ENCODE data around the gene TRAF2. TPM values are rescaled to one million over a fixed set of nuclear protein-coding genes. Genes with fewer than 3 reads are reported as not detected.

The TRAF2 gene
- total RNA-seq, 1 experiment from 2014 or later: 11.5 TPM

DNA sequence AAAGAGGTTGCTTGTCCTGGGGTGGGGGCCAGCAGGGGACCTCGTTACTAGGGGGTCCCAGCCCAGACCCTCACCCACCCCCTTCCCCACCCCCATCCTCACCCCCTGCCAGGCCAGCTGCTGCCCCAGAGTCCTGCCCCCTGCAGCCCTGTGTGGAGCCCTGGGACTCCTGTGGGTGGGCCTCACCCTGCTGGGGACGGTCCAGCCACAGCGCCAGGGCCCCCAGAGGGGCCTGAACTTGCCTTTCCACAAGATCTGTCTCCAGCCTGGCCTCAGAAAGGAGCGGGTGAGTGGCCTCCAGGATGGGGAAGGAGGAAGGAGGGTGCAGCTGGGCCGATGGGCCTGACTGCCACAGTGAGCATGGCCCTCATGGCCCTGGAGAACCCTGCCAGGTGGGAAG is 83.5 kb downstream of the TRAF2 start:
- Histone ChIP-seq H3K4me2 (ENCODE audit: low read length) (no peak overlapping the region), H3F3A (ENCODE audit: low read length, unreplicated experiment) (no peaks in the 10 kb centered on the region), H3K4me1 (ENCODE audit: insufficient read depth, low read length) (no peaks in the 10 kb centered on the region), H3K4me3 (ENCODE audit: low read length) (no peak overlapping the region), H2AFZ (ENCODE audit: low read length) (no peak overlapping the region), H3K9me2 (replicated peaks; ENCODE audit: low read length) (no peaks in the 10 kb centered on the region), H4K20me1 (ENCODE audit: low read length) (no peaks in the 10 kb centered on the region), H3K79me2 (ENCODE audit: low read length) (no peaks in the 10 kb centered on the region), H3K27me3 (ENCODE audit: low read length) (no peaks in the 10 kb centered on the region), H3K9me3 (ENCODE audit: low read length) (no peaks in the 10 kb centered on the region), H3K36me3 (ENCODE audit: low read depth, low read length) (no peaks in the 10 kb centered on the region), H3K27ac (ENCODE audit: low read length) (no peak overlapping the region), H3K9ac (ENCODE audit: low read length) (no peak overlapping the region)
- ChIA-PET CTCF (no interaction called here), POLR2A (ENCODE audit: unreplicated experiment) (no interaction called here)
- no TSS peak for BruUV-seq (replicated peaks)
- ATAC-seq (no peak), DNase-seq (no peak)
- intact Hi-C loops (cut with micrococcal nuclease): no loop called here
- TF ChIP-seq EZH2 (IDR thresholded peaks at IDR 0.05; ENCODE audit: low read length, unreplicated experiment): no peak
- no peak for TF ChIP-seq EZH2phosphoT487 (IDR thresholded peaks at IDR 0.05; ENCODE audit: borderline replicate concordance, low read length)
- no peak for TF ChIP-seq CTCF (conservative IDR thresholded peaks at IDR 0.05; ENCODE audit: low read depth, low read length)

DNA sequence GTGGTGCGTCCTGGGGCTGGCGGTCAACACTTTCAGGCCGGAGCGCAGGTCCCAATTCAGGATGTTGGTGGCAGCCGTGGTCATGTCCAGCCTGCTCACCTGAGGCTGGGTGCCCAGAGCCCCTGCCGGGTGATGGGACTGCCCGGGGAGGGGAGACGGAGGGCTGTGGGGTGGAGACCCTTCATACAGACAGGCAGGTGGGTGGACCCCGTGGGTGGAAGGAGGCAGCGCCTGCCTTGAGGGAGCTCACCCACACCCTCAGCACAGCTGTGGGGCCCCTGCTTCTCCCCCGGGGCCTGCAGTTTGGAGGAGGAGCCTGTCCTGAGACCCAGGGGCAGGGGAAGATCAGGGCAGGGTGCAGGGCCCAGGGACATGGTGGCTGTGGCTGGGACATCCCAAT is 84.0 kb downstream of the TRAF2 start:
- H3F3A ChIP-seq (ENCODE audit: low read length, unreplicated experiment): no peaks in the 10 kb centered on the region
- no peaks in the 10 kb centered on the region for H3K9me3 ChIP-seq (ENCODE audit: low read length)
- no peaks in the 10 kb centered on the region for H4K20me1 ChIP-seq (ENCODE audit: low read length)
- H3K79me2 ChIP-seq (ENCODE audit: low read length): no peaks in the 10 kb centered on the region
- intact Hi-C loops (cut with micrococcal nuclease): no loop called here
- H3K4me2 ChIP-seq (ENCODE audit: low read length): no peak overlapping the region
- no peaks in the 10 kb centered on the region for H3K9me2 ChIP-seq (replicated peaks; ENCODE audit: low read length)
- no TSS peak for BruUV-seq (replicated peaks)
- H3K36me3 ChIP-seq (ENCODE audit: low read depth, low read length): no peaks in the 10 kb centered on the region
- no peak for ATAC-seq
- no peaks in the 10 kb centered on the region for H3K27me3 ChIP-seq (ENCODE audit: low read length)
- ChIA-PET CTCF (no interaction called here), POLR2A (ENCODE audit: unreplicated experiment) (no interaction called here)
- no peak overlapping the region for H3K9ac ChIP-seq (ENCODE audit: low read length)
- no peak overlapping the region for H3K27ac ChIP-seq (ENCODE audit: low read length)
- H3K4me3 ChIP-seq (ENCODE audit: low read length): no peak overlapping the region
- no peak for DNase-seq
- H3K4me1 ChIP-seq (ENCODE audit: insufficient read depth, low read length): no peaks in the 10 kb centered on the region
- no peak for TF ChIP-seq EZH2 (IDR thresholded peaks at IDR 0.05; ENCODE audit: low read length, unreplicated experiment)
- TF ChIP-seq CTCF (conservative IDR thresholded peaks at IDR 0.05; ENCODE audit: low read depth, low read length): no peak
- no peak for TF ChIP-seq EZH2phosphoT487 (IDR thresholded peaks at IDR 0.05; ENCODE audit: borderline replicate concordance, low read length)
- H2AFZ ChIP-seq (ENCODE audit: low read length): no peak overlapping the region

DNA sequence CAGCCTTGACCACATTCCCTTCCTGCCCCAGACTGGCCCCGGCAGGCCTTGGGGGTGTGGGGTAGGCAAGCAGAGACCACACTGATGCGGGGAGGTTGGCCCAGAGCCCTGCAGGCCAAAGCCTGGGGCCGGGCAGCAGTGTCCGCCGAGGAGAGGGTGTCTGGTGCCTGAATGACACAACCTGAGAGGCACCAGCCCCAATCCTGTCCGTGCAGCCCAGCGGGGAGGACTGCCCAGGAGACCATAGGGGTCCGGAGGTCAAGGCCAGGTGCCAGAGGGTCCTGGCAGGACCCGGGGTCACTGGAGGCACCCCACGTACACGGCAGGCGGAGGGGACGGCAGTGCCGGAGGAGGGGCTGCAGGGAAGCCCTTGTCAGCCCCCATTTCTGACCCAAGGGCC is 85.4 kb downstream of the TRAF2 start:
- Histone ChIP-seq H4K20me1 (ENCODE audit: low read length) (no peaks in the 10 kb centered on the region), H3K27ac (ENCODE audit: low read length) (no peak overlapping the region), H3F3A (ENCODE audit: low read length, unreplicated experiment) (no peaks in the 10 kb centered on the region), H3K36me3 (ENCODE audit: low read depth, low read length) (no peaks in the 10 kb centered on the region), H3K4me3 (ENCODE audit: low read length) (no peak overlapping the region), H3K9me3 (ENCODE audit: low read length) (no peaks in the 10 kb centered on the region), H2AFZ (ENCODE audit: low read length) (no peak overlapping the region), H3K4me2 (ENCODE audit: low read length) (no peak overlapping the region), H3K27me3 (ENCODE audit: low read length) (no peaks in the 10 kb centered on the region), H3K9ac (ENCODE audit: low read length) (no peak overlapping the region), H3K4me1 (ENCODE audit: insufficient read depth, low read length) (no peaks in the 10 kb centered on the region), H3K9me2 (replicated peaks; ENCODE audit: low read length) (no peaks in the 10 kb centered on the region), H3K79me2 (ENCODE audit: low read length) (no peaks in the 10 kb centered on the region)
- DNase-seq (no peak), ATAC-seq (no peak)
- no TSS peak for BruUV-seq (replicated peaks)
- POLR2A ChIA-PET (ENCODE audit: unreplicated experiment): no interaction called here
- TF ChIP-seq EZH2 (IDR thresholded peaks at IDR 0.05; ENCODE audit: low read length, unreplicated experiment): no peak
- TF ChIP-seq CTCF (conservative IDR thresholded peaks at IDR 0.05; ENCODE audit: low read depth, low read length): no peak
- no peak for TF ChIP-seq EZH2phosphoT487 (IDR thresholded peaks at IDR 0.05; ENCODE audit: borderline replicate concordance, low read length)
- intact Hi-C loops (cut with micrococcal nuclease): no loop called here
- CTCF ChIA-PET: no interaction called here

Data from PC-3 (cell line).